ENCODE results near the gene NAV1. TPM values are rescaled to one million over a fixed set of nuclear protein-coding genes. Genes with fewer than 3 reads are reported as not detected.

The NAV1 gene
- total RNA-seq, 4 donors from 2014 or later = 11.4 to 35.8 (median 18.0) TPM

DNA sequence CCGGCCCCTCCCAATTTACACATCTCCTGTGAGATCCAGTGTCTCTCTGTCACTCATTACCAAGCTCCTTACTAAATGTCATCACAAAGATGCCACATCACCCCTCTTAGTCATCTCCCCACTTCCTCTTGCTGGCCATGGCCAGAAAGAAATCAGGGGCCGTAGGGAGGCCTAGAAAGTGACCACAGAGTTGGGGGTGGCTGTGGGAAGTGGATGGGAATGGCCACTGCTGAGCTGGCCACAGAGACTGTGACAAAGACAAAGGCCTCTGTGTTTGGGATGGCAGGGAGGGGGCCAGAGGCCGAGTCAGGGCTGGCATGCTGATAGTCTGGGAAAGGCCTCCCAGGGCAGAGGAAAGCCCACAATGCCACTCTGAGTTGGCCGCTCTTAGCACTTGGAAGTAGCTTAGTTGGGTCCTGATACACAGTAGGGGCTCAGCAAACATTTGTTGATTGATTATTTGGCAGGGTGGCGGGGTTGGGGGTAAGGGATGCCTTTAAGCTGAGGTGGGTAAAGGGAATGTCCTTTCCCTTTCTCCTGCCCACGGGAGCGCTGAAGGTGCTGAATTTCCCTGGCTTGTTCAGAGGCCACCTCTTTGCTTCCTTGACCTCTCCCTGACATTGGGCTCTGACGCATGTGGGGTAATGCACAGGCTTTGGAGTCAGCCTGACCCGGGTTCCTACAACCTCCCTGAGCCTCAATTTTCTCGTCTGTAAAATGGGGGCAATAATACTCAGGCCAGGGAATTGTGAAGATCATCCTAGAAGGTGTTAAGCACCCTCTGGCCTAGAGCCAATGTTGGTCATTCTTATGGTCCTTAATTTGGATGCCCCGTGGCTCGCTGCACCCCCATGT lies 13.2 kb downstream of the NAV1 start:
- Histone ChIP-seq H3K27me3 (no peaks in the 10 kb centered on the region), H3K4me3 (no peak overlapping the region), H3K27ac (peak overlapping the region in 3 of 4 donors; percentile 32 to 63 (median 40)), H3K36me3 (no peaks in the 10 kb centered on the region), H3K4me1 (peaks cover 0 to 35% (median 16%) of the 10 kb centered on the region in 3 donors), H3K9me3 (no peaks in the 10 kb centered on the region)
- peak; percentile 33 for ATAC-seq
- TF ChIP-seq POLR2A (IDR thresholded peaks at IDR 0.05) = no peak
- TF ChIP-seq, protein P1, sequence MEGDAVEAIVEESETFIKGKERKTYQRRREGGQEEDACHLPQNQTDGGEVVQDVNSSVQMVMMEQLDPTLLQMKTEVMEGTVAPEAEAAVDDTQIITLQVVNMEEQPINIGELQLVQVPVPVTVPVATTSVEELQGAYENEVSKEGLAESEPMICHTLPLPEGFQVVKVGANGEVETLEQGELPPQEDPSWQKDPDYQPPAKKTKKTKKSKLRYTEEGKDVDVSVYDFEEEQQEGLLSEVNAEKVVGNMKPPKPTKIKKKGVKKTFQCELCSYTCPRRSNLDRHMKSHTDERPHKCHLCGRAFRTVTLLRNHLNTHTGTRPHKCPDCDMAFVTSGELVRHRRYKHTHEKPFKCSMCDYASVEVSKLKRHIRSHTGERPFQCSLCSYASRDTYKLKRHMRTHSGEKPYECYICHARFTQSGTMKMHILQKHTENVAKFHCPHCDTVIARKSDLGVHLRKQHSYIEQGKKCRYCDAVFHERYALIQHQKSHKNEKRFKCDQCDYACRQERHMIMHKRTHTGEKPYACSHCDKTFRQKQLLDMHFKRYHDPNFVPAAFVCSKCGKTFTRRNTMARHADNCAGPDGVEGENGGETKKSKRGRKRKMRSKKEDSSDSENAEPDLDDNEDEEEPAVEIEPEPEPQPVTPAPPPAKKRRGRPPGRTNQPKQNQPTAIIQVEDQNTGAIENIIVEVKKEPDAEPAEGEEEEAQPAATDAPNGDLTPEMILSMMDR (IDR thresholded peaks at IDR 0.05) = no peak
- 78 to 84% methylated on average over 4 to 8 of the region's 12 CpGs for WGBS, 2 donors (ENCODE audit: low coverage in 1 of 2)

DNA sequence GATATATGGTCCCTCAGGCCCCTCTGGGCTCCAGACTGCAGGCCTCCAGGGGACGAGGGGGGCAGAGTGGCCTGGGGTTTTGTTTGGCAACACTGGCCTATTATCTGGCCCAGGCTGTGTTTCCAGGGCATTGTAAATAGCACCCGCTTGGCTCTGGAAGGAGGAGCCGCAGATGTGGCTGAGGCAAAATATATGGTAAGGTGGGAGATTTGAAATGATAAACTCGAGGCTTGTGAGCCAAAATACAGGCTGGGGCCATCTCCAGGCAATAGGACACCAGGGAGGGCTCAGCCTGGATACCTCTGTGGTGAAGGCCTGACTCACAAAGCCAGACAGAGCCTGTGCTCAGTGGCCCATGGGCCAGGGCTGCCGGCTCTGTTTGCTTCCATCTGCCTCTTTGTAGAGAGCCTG lies 14.0 kb downstream of the NAV1 start:
- H3K36me3 ChIP-seq = no peaks in the 10 kb centered on the region
- H3K4me1 ChIP-seq = peaks cover 0 to 44% (median 20%) of the 10 kb centered on the region in 3 donors
- no peaks in the 10 kb centered on the region for H3K9me3 ChIP-seq
- no peak for ATAC-seq
- WGBS, 2 donors (ENCODE audit: low coverage in 1 of 2) = 50 to 73% methylated on average over 1 to 5 of the region's 5 CpGs
- no peaks in the 10 kb centered on the region for H3K27me3 ChIP-seq
- no peak for TF ChIP-seq POLR2A (IDR thresholded peaks at IDR 0.05)
- TF ChIP-seq, protein P1 (IDR thresholded peaks at IDR 0.05) = no peak
- no peak for TF ChIP-seq POLR2AphosphoS5 (IDR thresholded peaks at IDR 0.05)
- no peak for TF ChIP-seq EP300 (IDR thresholded peaks at IDR 0.05)
- H3K27ac ChIP-seq = peak overlapping the region in 3 of 4 donors; percentile 32 to 63 (median 60)
- no peak overlapping the region for H3K4me3 ChIP-seq

DNA sequence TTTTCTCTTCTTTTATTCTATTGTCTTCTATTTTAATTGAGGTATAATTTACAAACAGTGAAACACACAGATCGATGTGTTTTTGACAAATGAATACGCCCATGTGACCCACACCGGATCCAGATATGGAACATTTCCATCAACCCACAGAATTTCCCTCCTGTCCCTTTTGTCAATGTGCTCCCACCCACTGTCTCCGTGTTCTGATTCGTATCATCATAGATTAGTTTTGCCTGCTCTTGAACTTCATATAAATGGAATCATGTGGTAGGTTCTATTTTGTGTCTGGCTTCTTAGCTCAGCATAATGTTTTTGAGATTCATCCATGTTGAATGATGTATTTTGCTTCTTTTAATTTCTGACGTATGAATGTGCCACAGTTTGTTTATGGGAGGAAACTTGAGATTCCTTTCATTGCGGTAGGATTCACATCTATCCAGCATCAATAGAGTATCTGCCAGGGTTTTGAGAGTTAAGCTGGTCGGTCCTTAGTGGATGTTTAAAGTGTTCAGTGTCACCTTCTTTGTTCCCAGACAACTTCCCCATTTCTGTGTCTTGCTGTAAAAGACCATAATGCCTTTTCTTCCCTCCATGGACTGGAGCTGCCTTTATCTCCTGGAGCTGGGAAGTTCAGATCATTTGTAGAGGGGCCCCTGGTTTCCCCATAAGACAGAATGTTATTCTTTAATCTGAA lies 14.7 kb downstream of the NAV1 start:
- TF ChIP-seq EP300 (IDR thresholded peaks at IDR 0.05) (no peak), POLR2AphosphoS5 (IDR thresholded peaks at IDR 0.05) (no peak), POLR2A (IDR thresholded peaks at IDR 0.05) (no peak)
- Histone ChIP-seq H3K4me3 (no peak overlapping the region), H3K27ac (peak overlapping the region in 3 of 4 donors; percentile 32 to 63 (median 60)), H3K27me3 (no peaks in the 10 kb centered on the region), H3K9me3 (no peaks in the 10 kb centered on the region), H3K36me3 (no peaks in the 10 kb centered on the region), H3K4me1 (peaks cover 0 to 46% (median 20%) of the 10 kb centered on the region in 3 donors)
- 59 to 60% methylated on average over 5 to 8 of the region's 8 CpGs for WGBS, 2 donors (ENCODE audit: low coverage in 1 of 2)
- no peak for ATAC-seq

DNA sequence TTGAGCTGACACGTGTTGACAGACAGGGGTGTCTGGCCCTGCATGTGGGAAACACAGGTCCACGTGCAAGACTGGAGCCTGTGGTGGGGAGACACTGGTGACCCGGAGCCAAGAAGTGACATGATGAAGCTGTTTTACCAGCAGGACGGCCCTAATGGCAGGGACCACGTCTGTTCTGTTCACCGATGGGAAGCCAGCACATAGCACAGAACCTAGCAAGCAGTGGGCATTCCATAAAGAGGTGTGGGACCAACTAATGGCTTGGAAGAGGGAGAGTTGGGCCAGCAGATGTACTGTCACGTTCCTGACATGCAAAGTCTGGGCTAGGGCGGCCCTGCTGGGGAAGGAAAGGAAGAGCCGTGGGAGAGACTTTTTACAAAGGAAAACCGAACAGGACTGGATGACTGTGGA lies 15.3 kb downstream of the NAV1 start:
- H3K4me3 ChIP-seq = no peak overlapping the region
- ATAC-seq = peak; percentile 26
- H3K27ac ChIP-seq = peak overlapping the region in 2 of 4 donors; percentile 55 to 60
- peaks cover 0 to 46% (median 20%) of the 10 kb centered on the region in 3 donors for H3K4me1 ChIP-seq
- TF ChIP-seq EP300 (IDR thresholded peaks at IDR 0.05) (no peak), POLR2A (IDR thresholded peaks at IDR 0.05) (no peak), POLR2AphosphoS5 (IDR thresholded peaks at IDR 0.05) (no peak)
- TF ChIP-seq, protein P1 (IDR thresholded peaks at IDR 0.05) = no peak
- H3K27me3 ChIP-seq = no peaks in the 10 kb centered on the region
- no peaks in the 10 kb centered on the region for H3K36me3 ChIP-seq
- no peaks in the 10 kb centered on the region for H3K9me3 ChIP-seq
- WGBS, 2 donors (ENCODE audit: low coverage in 1 of 2) = 60% methylated on average over 1 of the region's 10 CpGs; no CpG with 5 or more reads in 1 of the 2 donors

DNA sequence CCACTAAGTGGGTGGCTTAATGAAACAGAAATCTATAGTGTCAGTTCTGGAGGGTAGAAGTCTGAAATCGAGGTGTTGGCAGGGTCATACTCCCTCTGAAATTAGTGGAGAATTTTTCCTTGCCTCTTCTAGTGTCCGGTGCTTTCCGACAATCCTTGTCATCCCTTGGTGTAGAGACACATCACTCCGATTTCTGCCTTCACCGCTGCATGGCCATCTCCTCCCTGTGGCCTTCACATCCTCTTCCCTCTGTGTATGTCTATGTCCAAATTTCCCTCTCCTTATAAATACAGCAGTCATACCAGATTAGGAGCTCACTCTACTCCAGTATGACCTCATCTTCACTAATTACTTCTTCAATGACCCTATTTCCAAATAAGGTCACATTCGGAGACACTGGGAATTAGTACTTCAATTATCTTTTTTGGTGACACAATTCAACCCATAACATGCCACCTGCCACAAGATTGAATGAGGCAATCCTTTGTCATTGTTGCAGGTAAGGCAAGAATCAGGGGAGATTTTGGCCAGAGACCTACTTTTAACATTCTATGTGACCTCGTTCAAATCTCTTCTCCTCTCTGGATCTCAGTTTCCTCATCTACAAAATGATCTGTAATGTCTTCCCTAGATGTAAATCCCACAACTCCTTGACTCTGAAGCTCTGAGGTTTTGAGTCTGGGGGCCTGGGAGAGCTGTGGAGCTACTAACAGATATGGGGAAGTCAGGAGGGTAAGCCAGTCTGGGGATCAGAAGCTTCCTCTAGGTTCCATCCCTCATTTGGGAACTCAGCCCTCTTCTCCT lies 16.1 kb downstream of the NAV1 start:
- Histone ChIP-seq H3K4me1 (peaks cover 0 to 54% (median 23%) of the 10 kb centered on the region in 3 donors), H3K4me3 (no peak overlapping the region), H3K36me3 (no peaks in the 10 kb centered on the region), H3K27me3 (no peaks in the 10 kb centered on the region), H3K9me3 (no peaks in the 10 kb centered on the region), H3K27ac (peak overlapping the region in 2 of 4 donors; percentile 55 to 60)
- no peak for TF ChIP-seq POLR2AphosphoS5 (IDR thresholded peaks at IDR 0.05)
- TF ChIP-seq POLR2A (IDR thresholded peaks at IDR 0.05) = no peak
- TF ChIP-seq, protein P1 (IDR thresholded peaks at IDR 0.05) = no peak
- TF ChIP-seq EP300 (IDR thresholded peaks at IDR 0.05) = no peak
- ATAC-seq = no peak
- WGBS, 2 donors (ENCODE audit: low coverage in 1 of 2) = 87 to 93% methylated on average over 7 of the region's 7 CpGs
